Measurements from ENCODE around the gene CACNB1.

GRCh38 chr17:39166437-39167335, 30.8 kb downstream of the CACNB1 start:
- TF ChIP-seq REST (IDR thresholded peaks at IDR 0.05; ENCODE audit: low read depth, low read length) (no peak), CTCF (IDR thresholded peaks at IDR 0.05) (no peak), CHD2 (IDR thresholded peaks at IDR 0.05; ENCODE audit: low read length, partially characterized antibody) (no peak), NFIC (IDR thresholded peaks at IDR 0.05; ENCODE audit: borderline replicate concordance) (no peak), USF1 (IDR thresholded peaks at IDR 0.05; ENCODE audit: borderline replicate concordance, low read depth) (no peak), RAD21 (IDR thresholded peaks at IDR 0.05; ENCODE audit: low read length) (no peak), GATA2 (CRISPR knock-in tag; IDR thresholded peaks at IDR 0.05) (no peak), USF2 (IDR thresholded peaks at IDR 0.05; ENCODE audit: borderline replicate concordance, low read depth, low read length) (no peak), ZBTB33 (IDR thresholded peaks at IDR 0.05; ENCODE audit: borderline replicate concordance, low read depth) (no peak), SIN3A (IDR thresholded peaks at IDR 0.05; ENCODE audit: borderline replicate concordance, low read depth, low read length) (no peak), MXI1 (IDR thresholded peaks at IDR 0.05; ENCODE audit: low read depth, low read length) (no peak), MAX (IDR thresholded peaks at IDR 0.05; ENCODE audit: low read depth) (no peak)
